ENCODE results near the gene SCRN3.
"Not testable (repeated sequence)": the region's sequence is repeated elsewhere in the genome, so short reads cannot be mapped to it uniquely, and the experiment has no call there.

Gene SCRN3

GRCh38 chr2:174376967-174377366 is 18.6 kb upstream of the SCRN3 start:
- Histone ChIP-seq H3K27me3 (ENCODE audit: insufficient read depth, low read length) (no peaks in the 10 kb centered on the region), H3K4me1 (ENCODE audit: insufficient read depth, low read length) (no peaks in the 10 kb centered on the region), H3K27ac (ENCODE audit: low read length) (no peak overlapping the region), H3K9me3 (ENCODE audit: insufficient read depth, low read depth, low read length) (no peaks in the 10 kb centered on the region), H3K9ac (ENCODE audit: low read depth, low read length) (no peak overlapping the region), H3K4me3 (ENCODE audit: low read length) (no peak overlapping the region), H3K36me3 (ENCODE audit: insufficient read depth, low read depth, low read length) (peaks cover 52% of the 10 kb centered on the region)

DNA sequence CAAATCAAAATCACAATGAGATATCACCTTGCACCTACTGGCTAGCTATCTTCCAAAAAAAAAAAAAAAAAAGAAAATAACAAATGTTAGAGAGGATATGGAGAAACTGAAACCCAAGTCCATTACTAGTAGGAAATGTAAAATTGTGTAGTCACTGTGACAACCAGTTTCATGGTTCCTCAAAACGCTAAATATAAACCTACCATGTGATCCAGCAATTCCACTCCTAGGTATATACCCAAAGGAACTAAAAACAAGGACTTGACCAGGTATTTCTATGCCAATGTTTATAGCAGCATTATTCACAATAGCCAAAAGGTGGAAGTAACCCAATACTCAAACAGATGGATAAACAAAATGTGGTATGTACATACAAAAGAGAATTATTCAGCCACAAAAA is 11.7 kb upstream of the SCRN3 start:
- no peaks in the 10 kb centered on the region for H3K27me3 ChIP-seq (ENCODE audit: insufficient read depth, low read length)
- no peaks in the 10 kb centered on the region for H3K4me1 ChIP-seq (ENCODE audit: insufficient read depth, low read length)
- H3K9ac ChIP-seq (ENCODE audit: low read depth, low read length) = no peak overlapping the region
- no peak overlapping the region for H3K27ac ChIP-seq (ENCODE audit: low read length)
- no peaks in the 10 kb centered on the region for H3K9me3 ChIP-seq (ENCODE audit: insufficient read depth, low read depth, low read length)
- peaks cover 27% of the 10 kb centered on the region for H3K36me3 ChIP-seq (ENCODE audit: insufficient read depth, low read depth, low read length)
- H3K4me3 ChIP-seq (ENCODE audit: low read length) = no peak overlapping the region

- no peaks in the 10 kb centered on the region for H3K27me3 ChIP-seq (ENCODE audit: insufficient read depth, low read length)
- no peak overlapping the region for H3K4me3 ChIP-seq (ENCODE audit: low read length)
- H3K9me3 ChIP-seq (ENCODE audit: insufficient read depth, low read depth, low read length) = no peaks in the 10 kb centered on the region
- peaks cover 19% of the 10 kb centered on the region for H3K36me3 ChIP-seq (ENCODE audit: insufficient read depth, low read depth, low read length)
- no peaks in the 10 kb centered on the region for H3K4me1 ChIP-seq (ENCODE audit: insufficient read depth, low read length)
- H3K27ac ChIP-seq (ENCODE audit: low read length) = no peak overlapping the region
- no peak overlapping the region for H3K9ac ChIP-seq (ENCODE audit: low read depth, low read length)
Measured at GRCh38 chr2:174385201-174385600, 10.3 kb upstream of the SCRN3 start.

DNA sequence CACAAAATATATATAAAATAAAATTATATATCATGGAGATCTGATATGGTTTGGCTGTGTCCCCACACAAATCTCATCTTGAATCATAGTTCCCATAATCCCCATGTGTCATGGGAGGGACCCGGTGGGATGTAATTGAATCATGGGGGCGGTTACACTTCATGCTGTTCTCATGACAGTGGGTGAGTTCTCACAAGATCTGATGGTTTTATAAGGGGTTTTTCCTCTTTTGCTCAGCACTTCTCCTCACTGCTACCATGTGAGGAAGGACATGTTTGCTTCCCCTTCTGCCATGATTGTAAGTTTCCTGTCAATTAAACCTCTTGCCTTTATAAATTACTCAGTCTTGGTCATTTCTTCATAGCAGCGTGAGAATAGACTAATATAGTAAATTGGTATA is 6.8 kb upstream of the SCRN3 start:
- peaks cover 14% of the 10 kb centered on the region for H3K36me3 ChIP-seq (ENCODE audit: insufficient read depth, low read depth, low read length)
- not testable (repeated sequence) for H3K9me3 ChIP-seq (ENCODE audit: insufficient read depth, low read depth, low read length); H3K9ac ChIP-seq (ENCODE audit: low read depth, low read length); H3K27me3 ChIP-seq (ENCODE audit: insufficient read depth, low read length); H3K27ac ChIP-seq (ENCODE audit: low read length); H3K4me1 ChIP-seq (ENCODE audit: insufficient read depth, low read length); H3K4me3 ChIP-seq (ENCODE audit: low read length)

DNA sequence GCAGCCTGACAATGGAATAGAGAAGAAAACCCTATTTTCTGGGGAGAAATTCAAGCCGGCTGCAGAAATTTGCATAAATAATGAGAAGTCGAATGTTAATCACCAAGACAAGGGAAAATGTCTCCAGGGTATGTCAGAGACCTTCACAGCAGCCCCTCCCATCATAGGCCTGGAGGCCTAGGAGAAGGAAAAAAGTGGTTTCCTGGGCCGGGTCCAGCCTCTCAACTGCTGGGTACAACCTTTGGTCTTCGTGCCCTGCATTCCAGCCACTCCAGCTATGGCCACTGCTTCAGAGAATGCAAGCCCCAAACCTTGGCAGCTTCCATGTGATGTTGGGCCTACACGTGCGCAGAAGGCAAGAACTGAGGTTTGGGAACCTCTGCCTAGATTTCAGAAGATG is 6.0 kb upstream of the SCRN3 start:
- Histone ChIP-seq H3K9ac (ENCODE audit: low read depth, low read length) (no peak overlapping the region), H3K4me3 (ENCODE audit: low read length) (no peak overlapping the region), H3K36me3 (ENCODE audit: insufficient read depth, low read depth, low read length) (peaks cover 14% of the 10 kb centered on the region), H3K27me3 (ENCODE audit: insufficient read depth, low read length) (no peaks in the 10 kb centered on the region), H3K9me3 (ENCODE audit: insufficient read depth, low read depth, low read length) (no peaks in the 10 kb centered on the region), H3K4me1 (ENCODE audit: insufficient read depth, low read length) (peaks cover 1% of the 10 kb centered on the region; the same call in 1 of the 2 replicates), H3K27ac (ENCODE audit: low read length) (no peak overlapping the region)

GRCh38 chr2:174390303-174390702 is 5.2 kb upstream of the SCRN3 start:
- not testable (repeated sequence) for H3K27ac ChIP-seq (ENCODE audit: low read length); H3K4me3 ChIP-seq (ENCODE audit: low read length); H3K4me1 ChIP-seq (ENCODE audit: insufficient read depth, low read length); H3K27me3 ChIP-seq (ENCODE audit: insufficient read depth, low read length); H3K9ac ChIP-seq (ENCODE audit: low read depth, low read length); H3K9me3 ChIP-seq (ENCODE audit: insufficient read depth, low read depth, low read length)
- H3K36me3 ChIP-seq (ENCODE audit: insufficient read depth, low read depth, low read length) = peaks cover 14% of the 10 kb centered on the region

DNA sequence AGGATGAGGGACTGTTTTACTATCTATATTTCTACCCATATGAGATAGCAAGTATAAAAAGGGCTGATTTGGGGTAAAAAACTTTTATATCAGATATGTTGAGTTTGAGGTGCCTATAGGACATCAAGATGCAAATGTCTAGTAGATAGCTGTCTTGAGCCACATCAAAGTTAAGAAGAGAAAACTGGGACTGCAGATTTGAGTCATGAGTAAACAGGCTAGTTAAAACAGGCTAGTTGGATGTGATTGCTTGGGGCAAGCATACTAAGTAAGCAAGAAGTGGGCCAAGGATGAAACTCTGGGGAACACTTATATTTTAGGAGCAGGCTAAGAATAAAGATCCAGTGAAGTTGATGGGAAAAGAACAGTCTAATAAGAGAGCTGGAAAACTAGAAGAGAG is 2.8 kb upstream of the SCRN3 start:
- H3K27me3 ChIP-seq (ENCODE audit: insufficient read depth, low read length) = no peaks in the 10 kb centered on the region
- H3K27ac ChIP-seq (ENCODE audit: low read length) = no peak overlapping the region
- H3K9me3 ChIP-seq (ENCODE audit: insufficient read depth, low read depth, low read length) = no peaks in the 10 kb centered on the region
- no peak overlapping the region for H3K9ac ChIP-seq (ENCODE audit: low read depth, low read length)
- no peak overlapping the region for H3K4me3 ChIP-seq (ENCODE audit: low read length)
- peaks cover 4% of the 10 kb centered on the region; the same call in 1 of the 2 replicates for H3K4me1 ChIP-seq (ENCODE audit: insufficient read depth, low read length)
- H3K36me3 ChIP-seq (ENCODE audit: insufficient read depth, low read depth, low read length) = no peaks in the 10 kb centered on the region

DNA sequence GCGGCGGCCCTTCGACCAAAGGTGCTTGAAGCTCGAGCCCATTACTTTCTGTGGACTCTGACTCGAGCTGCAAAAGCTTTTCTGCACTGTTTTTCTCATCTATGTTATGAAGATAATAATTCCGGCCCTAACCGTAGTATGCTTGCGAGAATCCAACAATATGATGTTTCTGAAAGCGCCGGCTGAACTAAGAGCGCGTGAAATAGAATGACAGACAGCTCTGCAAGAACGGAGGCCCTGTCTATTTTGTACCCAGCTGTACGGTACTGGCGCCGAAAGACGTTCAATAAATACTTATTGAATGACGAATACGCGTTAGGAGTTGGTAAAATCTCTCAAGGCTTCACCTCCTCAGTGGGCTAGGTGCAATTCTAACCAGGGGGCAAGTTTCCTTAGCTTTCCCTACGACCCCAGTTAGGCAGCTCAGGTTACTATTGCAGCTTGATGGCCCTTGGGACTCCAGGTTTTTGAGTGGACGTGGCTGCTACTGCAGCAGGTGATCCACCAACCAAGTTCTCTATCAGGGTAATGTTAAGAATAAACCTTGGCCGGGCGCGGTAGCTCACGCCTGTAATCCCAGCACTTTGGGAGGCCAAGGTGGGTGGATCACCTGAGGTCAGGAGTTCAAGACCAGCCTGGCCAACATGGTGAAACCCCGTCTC is 570 bp downstream of the SCRN3 start:
- Histone ChIP-seq H3K27ac (ENCODE audit: low read length) (no peak overlapping the region), H3K27me3 (ENCODE audit: insufficient read depth, low read length) (no peaks in the 10 kb centered on the region), H3K9ac (ENCODE audit: low read depth, low read length) (peak overlapping the region; percentile 29; the same call in 1 of the 2 replicates), H3K4me1 (ENCODE audit: insufficient read depth, low read length) (peaks cover 4% of the 10 kb centered on the region; the same call in 1 of the 2 replicates), H3K9me3 (ENCODE audit: insufficient read depth, low read depth, low read length) (no peaks in the 10 kb centered on the region), H3K36me3 (ENCODE audit: insufficient read depth, low read depth, low read length) (no peaks in the 10 kb centered on the region), H3K4me3 (ENCODE audit: low read length) (peak overlapping the region; percentile 97)

GRCh38 chr2:174397773-174398172 is 2.2 kb downstream of the SCRN3 start:
- Histone ChIP-seq H3K4me1 (ENCODE audit: insufficient read depth, low read length) (peaks cover 4% of the 10 kb centered on the region; the same call in 1 of the 2 replicates), H3K4me3 (ENCODE audit: low read length) (no peak overlapping the region), H3K27me3 (ENCODE audit: insufficient read depth, low read length) (no peaks in the 10 kb centered on the region), H3K36me3 (ENCODE audit: insufficient read depth, low read depth, low read length) (no peaks in the 10 kb centered on the region), H3K27ac (ENCODE audit: low read length) (no peak overlapping the region), H3K9me3 (ENCODE audit: insufficient read depth, low read depth, low read length) (no peaks in the 10 kb centered on the region), H3K9ac (ENCODE audit: low read depth, low read length) (no peak overlapping the region)

GRCh38 chr2:174399171-174399570 is 3.6 kb downstream of the SCRN3 start:
- Histone ChIP-seq H3K36me3 (ENCODE audit: insufficient read depth, low read depth, low read length) (no peaks in the 10 kb centered on the region), H3K9me3 (ENCODE audit: insufficient read depth, low read depth, low read length) (no peaks in the 10 kb centered on the region), H3K4me1 (ENCODE audit: insufficient read depth, low read length) (peaks cover 4% of the 10 kb centered on the region; the same call in 1 of the 2 replicates), H3K27ac (ENCODE audit: low read length) (no peak overlapping the region), H3K9ac (ENCODE audit: low read depth, low read length) (no peak overlapping the region), H3K27me3 (ENCODE audit: insufficient read depth, low read length) (no peaks in the 10 kb centered on the region), H3K4me3 (ENCODE audit: low read length) (no peak overlapping the region)

DNA sequence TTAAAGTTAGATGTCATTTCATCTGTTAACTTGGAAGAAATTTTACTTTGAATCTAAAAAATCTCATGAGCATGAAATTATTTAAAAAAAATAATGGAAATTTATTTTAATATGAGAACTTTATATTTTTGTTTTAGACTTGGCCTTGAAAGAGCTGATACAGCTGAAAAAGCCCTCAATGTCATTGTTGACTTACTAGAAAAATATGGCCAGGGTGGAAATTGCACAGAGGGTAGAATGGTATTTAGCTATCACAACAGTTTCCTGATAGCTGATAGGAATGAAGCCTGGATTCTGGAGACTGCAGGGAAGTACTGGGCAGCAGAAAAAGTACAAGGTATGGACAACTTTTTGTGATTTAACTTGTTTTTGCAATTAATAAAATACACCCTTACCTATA is 5.3 kb downstream of the SCRN3 start:
- no peak overlapping the region for H3K27ac ChIP-seq (ENCODE audit: low read length)
- H3K4me1 ChIP-seq (ENCODE audit: insufficient read depth, low read length) = no peaks in the 10 kb centered on the region
- H3K9me3 ChIP-seq (ENCODE audit: insufficient read depth, low read depth, low read length) = no peaks in the 10 kb centered on the region
- H3K4me3 ChIP-seq (ENCODE audit: low read length) = no peak overlapping the region
- no peak overlapping the region for H3K9ac ChIP-seq (ENCODE audit: low read depth, low read length)
- H3K36me3 ChIP-seq (ENCODE audit: insufficient read depth, low read depth, low read length) = no peaks in the 10 kb centered on the region
- no peaks in the 10 kb centered on the region for H3K27me3 ChIP-seq (ENCODE audit: insufficient read depth, low read length)

GRCh38 chr2:174403628-174404027 is 8.1 kb downstream of the SCRN3 start:
- H3K9me3 ChIP-seq (ENCODE audit: insufficient read depth, low read depth, low read length) = no peaks in the 10 kb centered on the region
- H3K27me3 ChIP-seq (ENCODE audit: insufficient read depth, low read length) = no peaks in the 10 kb centered on the region
- no peak overlapping the region for H3K27ac ChIP-seq (ENCODE audit: low read length)
- no peak overlapping the region for H3K9ac ChIP-seq (ENCODE audit: low read depth, low read length)
- H3K4me1 ChIP-seq (ENCODE audit: insufficient read depth, low read length) = no peaks in the 10 kb centered on the region
- H3K36me3 ChIP-seq (ENCODE audit: insufficient read depth, low read depth, low read length) = no peaks in the 10 kb centered on the region
- H3K4me3 ChIP-seq (ENCODE audit: low read length) = no peak overlapping the region

Data from iPS-20b (cell line).